ENCODE measurements around the gene HYAL2.

Gene HYAL2

DNA sequence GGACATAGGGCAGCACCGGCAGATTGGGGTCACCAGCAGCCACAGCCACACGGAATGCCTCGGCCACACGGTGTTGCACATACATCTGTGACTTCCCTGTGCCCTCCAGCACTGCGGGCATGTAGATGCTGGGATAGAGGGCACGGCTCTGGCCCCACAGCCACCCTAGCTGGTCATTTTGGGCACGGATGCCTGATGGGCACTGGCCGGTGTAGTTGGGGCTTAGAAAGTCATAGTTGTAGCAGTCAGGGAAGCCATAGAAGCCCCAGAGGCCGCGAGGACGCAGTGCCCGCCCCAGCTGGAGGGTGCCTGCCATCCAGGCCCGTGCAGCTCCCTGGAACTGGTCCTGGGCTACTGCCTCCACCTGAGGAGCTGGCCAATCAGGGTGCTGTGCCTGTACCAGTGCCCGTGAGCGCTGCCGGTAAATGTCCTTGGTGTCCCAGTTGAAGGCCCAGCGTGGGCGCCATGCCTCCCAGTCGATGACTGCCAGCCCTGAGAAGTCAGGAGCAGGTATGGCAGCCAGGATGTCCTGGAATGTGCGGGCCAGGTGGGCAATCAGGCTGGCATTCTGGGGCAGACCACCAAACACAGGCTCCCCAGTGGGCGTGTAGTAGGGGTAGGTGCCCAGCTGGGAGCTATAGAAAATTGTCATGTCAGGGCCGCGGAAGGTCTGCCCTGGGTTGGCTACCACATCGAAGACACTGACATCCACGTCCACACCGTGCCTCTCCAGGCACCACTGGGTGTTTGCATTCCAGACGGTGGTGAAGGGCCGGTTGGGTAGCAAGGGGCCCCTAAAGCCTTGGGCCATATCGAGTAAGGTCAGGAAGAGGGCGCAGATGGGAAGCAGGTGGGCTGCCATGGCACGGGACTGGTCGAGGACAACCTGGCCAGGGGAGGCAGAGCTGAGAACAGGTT is 20.2 kb downstream of the HYAL2 start:
- no peaks in the 10 kb centered on the region for H3K9me2 ChIP-seq (replicated peaks; ENCODE audit: low read depth, low read length)
- H3K9ac ChIP-seq (ENCODE audit: low read depth, low read length, poor library complexity, severe bottlenecking), result no peak overlapping the region
- no peak overlapping the region for H3K4me3 ChIP-seq (ENCODE audit: low read length, poor library complexity, severe bottlenecking)
- peaks cover 3% of the 10 kb centered on the region for H4K20me1 ChIP-seq (ENCODE audit: insufficient read depth, low read length, poor library complexity, severe bottlenecking)
- H3K4me1 ChIP-seq (ENCODE audit: insufficient read depth, low read length, poor library complexity, severe bottlenecking), result peaks cover 16% of the 10 kb centered on the region
- no peaks in the 10 kb centered on the region for H3K36me3 ChIP-seq (ENCODE audit: insufficient read depth, low read length)
- peaks cover 13% of the 10 kb centered on the region; the same call in 1 of the 2 replicates for H3K79me2 ChIP-seq (ENCODE audit: insufficient read depth, low read length)
- TF ChIP-seq CTCF (conservative IDR thresholded peaks at IDR 0.05; ENCODE audit: low read length), result no peak
- no peak for TF ChIP-seq EZH2phosphoT487 (IDR thresholded peaks at IDR 0.05; ENCODE audit: borderline replicate concordance)
- H2AFZ ChIP-seq (ENCODE audit: low read length), result no peak overlapping the region
- no peak overlapping the region for H3K4me2 ChIP-seq (ENCODE audit: low read depth, low read length, poor library complexity, severe bottlenecking)
- H3K9me3 ChIP-seq (ENCODE audit: insufficient read depth, low read depth, low read length), result no peaks in the 10 kb centered on the region
- H3K27me3 ChIP-seq (ENCODE audit: insufficient read depth, low read length, poor library complexity, severe bottlenecking), result no peaks in the 10 kb centered on the region
- H3F3A ChIP-seq (ENCODE audit: low read depth), result no peaks in the 10 kb centered on the region

GRCh38 chr3:50300681-50301254 is 21.8 kb downstream of the HYAL2 start:
- peak overlapping the region; percentile 82 for H3K9ac ChIP-seq (ENCODE audit: low read depth, low read length, poor library complexity, severe bottlenecking)
- H3K27me3 ChIP-seq (ENCODE audit: insufficient read depth, low read length, poor library complexity, severe bottlenecking), result no peaks in the 10 kb centered on the region
- H3K9me2 ChIP-seq (replicated peaks; ENCODE audit: low read depth, low read length), result no peaks in the 10 kb centered on the region
- H3K4me2 ChIP-seq (ENCODE audit: low read depth, low read length, poor library complexity, severe bottlenecking), result peak overlapping the region; percentile 92
- H3K4me3 ChIP-seq (ENCODE audit: low read length, poor library complexity, severe bottlenecking), result peak overlapping the region; percentile 78
- peaks cover 17% of the 10 kb centered on the region for H3K4me1 ChIP-seq (ENCODE audit: insufficient read depth, low read length, poor library complexity, severe bottlenecking)
- no peaks in the 10 kb centered on the region for H3F3A ChIP-seq (ENCODE audit: low read depth)
- no peak overlapping the region for H2AFZ ChIP-seq (ENCODE audit: low read length)
- peaks cover 3% of the 10 kb centered on the region for H4K20me1 ChIP-seq (ENCODE audit: insufficient read depth, low read length, poor library complexity, severe bottlenecking)
- peaks cover 19% of the 10 kb centered on the region; the same call in 1 of the 2 replicates for H3K79me2 ChIP-seq (ENCODE audit: insufficient read depth, low read length)
- no peaks in the 10 kb centered on the region for H3K36me3 ChIP-seq (ENCODE audit: insufficient read depth, low read length)
- H3K9me3 ChIP-seq (ENCODE audit: insufficient read depth, low read depth, low read length), result no peaks in the 10 kb centered on the region
- no peak for TF ChIP-seq EZH2phosphoT487 (IDR thresholded peaks at IDR 0.05; ENCODE audit: borderline replicate concordance)
- TF ChIP-seq CTCF (conservative IDR thresholded peaks at IDR 0.05; ENCODE audit: low read length), result no peak

DNA sequence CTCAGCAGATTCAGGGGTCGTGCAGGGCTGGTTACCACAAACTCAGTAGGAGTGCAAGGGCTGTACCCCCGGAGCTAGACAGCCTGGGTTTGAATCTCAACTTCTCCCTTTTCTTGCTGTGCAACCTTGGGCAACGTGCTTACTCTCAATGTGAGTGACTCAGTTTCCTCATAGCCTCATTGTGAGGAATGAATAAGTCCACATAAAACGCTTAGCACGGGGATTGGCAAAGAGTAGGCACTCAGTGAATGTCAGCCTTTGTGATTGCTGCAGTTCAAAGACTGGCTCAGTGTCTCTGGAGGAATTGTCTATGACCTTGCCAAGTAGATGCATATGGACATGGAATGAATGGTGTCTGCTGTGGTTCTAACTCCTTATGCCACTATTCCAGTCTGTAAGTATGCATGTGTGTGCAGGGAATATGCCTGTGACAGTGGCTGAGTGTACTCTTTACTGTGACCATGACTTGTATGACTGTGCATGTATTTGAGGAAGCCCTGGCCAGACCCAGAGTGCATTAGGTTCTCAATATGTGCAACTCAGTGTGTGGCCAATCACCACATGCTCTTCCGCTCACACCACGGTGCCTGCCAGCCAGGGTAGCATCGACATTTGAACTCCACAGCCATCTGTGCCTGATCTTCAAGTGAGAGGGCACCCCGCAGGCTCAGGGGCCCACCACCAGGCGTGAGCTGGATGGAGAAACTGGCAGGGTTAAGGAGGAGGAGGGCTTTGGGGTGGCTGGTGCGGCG is 22.4 kb downstream of the HYAL2 start:
- peaks cover 17% of the 10 kb centered on the region for H3K4me1 ChIP-seq (ENCODE audit: insufficient read depth, low read length, poor library complexity, severe bottlenecking)
- H3K4me3 ChIP-seq (ENCODE audit: low read length, poor library complexity, severe bottlenecking), result peak overlapping the region; percentile 78
- no peaks in the 10 kb centered on the region for H3F3A ChIP-seq (ENCODE audit: low read depth)
- H3K79me2 ChIP-seq (ENCODE audit: insufficient read depth, low read length), result peaks cover 19% of the 10 kb centered on the region; the same call in 1 of the 2 replicates
- TF ChIP-seq EZH2phosphoT487 (IDR thresholded peaks at IDR 0.05; ENCODE audit: borderline replicate concordance), result no peak
- TF ChIP-seq CTCF (conservative IDR thresholded peaks at IDR 0.05; ENCODE audit: low read length), result no peak
- no peaks in the 10 kb centered on the region for H3K9me3 ChIP-seq (ENCODE audit: insufficient read depth, low read depth, low read length)
- no peaks in the 10 kb centered on the region for H3K27me3 ChIP-seq (ENCODE audit: insufficient read depth, low read length, poor library complexity, severe bottlenecking)
- H3K4me2 ChIP-seq (ENCODE audit: low read depth, low read length, poor library complexity, severe bottlenecking), result peak overlapping the region; percentile 92
- peak overlapping the region; percentile 82 for H3K9ac ChIP-seq (ENCODE audit: low read depth, low read length, poor library complexity, severe bottlenecking)
- peaks cover 3% of the 10 kb centered on the region for H4K20me1 ChIP-seq (ENCODE audit: insufficient read depth, low read length, poor library complexity, severe bottlenecking)
- H3K36me3 ChIP-seq (ENCODE audit: insufficient read depth, low read length), result no peaks in the 10 kb centered on the region
- H3K9me2 ChIP-seq (replicated peaks; ENCODE audit: low read depth, low read length), result no peaks in the 10 kb centered on the region
- peak overlapping the region; percentile 92 for H2AFZ ChIP-seq (ENCODE audit: low read length)
